K562 (cell line): Measurements from ENCODE around the gene MDC1. TPM values are rescaled to one million over a fixed set of nuclear protein-coding genes. Genes with fewer than 3 reads are reported as not detected.

Experiments
- BCL6 ChIP-seq: fragments of 250-450 bp; sonication (Bioruptor Pico); IDR thresholded peaks from 2 replicates; pipeline ENCODE4 v1.4.0; 2020
- ELF4 ChIP-seq: fragments of 450-650 bp; formaldehyde crosslinking; IDR thresholded peaks from 2 replicates; pipeline ENCODE4 v1.4.0; 2022; ENCODE audit warnings: missing genetic modification characterization
- ETS1 ChIP-seq: conservative IDR thresholded peaks from 2 replicates; pipeline ENCODE4 v1.6.1; 2011; ENCODE audit warnings: low read depth, mild to moderate bottlenecking, low read length; ENCODE audit not compliant: control insufficient read depth
- FOXA1 ChIP-seq: fragments of 450-650 bp; IDR thresholded peaks from 2 replicates; pipeline ENCODE4 v1.6.1; 2016; ENCODE audit warnings: mild to moderate bottlenecking, borderline replicate concordance
- GABPB1 ChIP-seq: sonication (generic); formaldehyde crosslinking; IDR thresholded peaks from 2 replicates; pipeline ENCODE4 v1.8.0; 2022; ENCODE audit warnings: mild to moderate bottlenecking, missing genetic modification reagents
- HCFC1 ChIP-seq: IDR thresholded peaks from 2 replicates; pipeline ENCODE4 v1.6.1; 2012; ENCODE audit warnings: low read depth, low read length, improper control_type of control experiment
- JUNB ChIP-seq: fragments of 450-650 bp; formaldehyde crosslinking; conservative IDR thresholded peaks from 2 replicates; pipeline ENCODE4 v1.4.0; 2020; ENCODE audit warnings: mild to moderate bottlenecking
- LCOR ChIP-seq: sonication (generic); formaldehyde crosslinking; IDR thresholded peaks from 2 replicates; pipeline ENCODE4 v1.8.0; 2022; ENCODE audit warnings: mild to moderate bottlenecking, missing genetic modification reagents
- RBFOX2 ChIP-seq: fragments of 200-400 bp; formaldehyde crosslinking; IDR thresholded peaks from 2 replicates; pipeline ENCODE4 v1.6.1; 2017; ENCODE audit warnings: low read depth, mild to moderate bottlenecking, low read length, moderate library complexity
- SIN3A ChIP-seq, 2 experiments: fragments of 150-350 bp in 1 of 2; IDR thresholded peaks; 2 replicates each; pipeline ENCODE4 v1.6.1; 2011 to 2016; ENCODE audit warnings: borderline replicate concordance in 2 of 2, low read depth in 2 of 2, low read length in 2 of 2, mild to moderate bottlenecking in 2 of 2, moderate library complexity in 2 of 2; ENCODE audit not compliant: control insufficient read depth in 1 of 2
- SMAD2 ChIP-seq: fragments of 150-350 bp; IDR thresholded peaks from 2 replicates; pipeline ENCODE4 v1.6.1; 2014; ENCODE audit warnings: low read depth, mild to moderate bottlenecking, low read length
- SMAD3 ChIP-seq: fragments of 450-650 bp; formaldehyde crosslinking; conservative IDR thresholded peaks from 2 replicates; pipeline ENCODE4 v1.4.0; 2020; ENCODE audit warnings: mild to moderate bottlenecking
- SNRNP70 ChIP-seq: fragments of 200-400 bp; formaldehyde crosslinking; optimal IDR thresholded peaks from 2 replicates; pipeline ENCODE3; 2017; ENCODE audit warnings: low read depth, low read length
- SOX6 ChIP-seq: fragments of 450-650 bp; IDR thresholded peaks from 2 replicates; pipeline ENCODE4 v1.6.1; 2014; ENCODE audit warnings: mild to moderate bottlenecking
- TAF1 ChIP-seq: IDR thresholded peaks from 2 replicates; pipeline ENCODE4 v1.6.1; 2011; ENCODE audit warnings: mild to moderate bottlenecking, low read length, moderate library complexity; ENCODE audit not compliant: insufficient read depth, control insufficient read depth, severe bottlenecking; ENCODE audit errors: extremely low read depth
- TCF7 ChIP-seq: sonication (generic); IDR thresholded peaks from 2 replicates; pipeline ENCODE4 v1.6.1; 2016; ENCODE audit warnings: antibody characterized with exemption, borderline replicate concordance
- ZNF146 ChIP-seq: IDR thresholded peaks from one replicate; pipeline ENCODE4 v1.6.1; 2018; ENCODE audit warnings: missing compliant biosample characterization; ENCODE audit not compliant: unreplicated experiment
- ZNF695 ChIP-seq: fragments of 450-650 bp; formaldehyde crosslinking; IDR thresholded peaks from 2 replicates; pipeline ENCODE4 v1.4.0; 2020; ENCODE audit warnings: mild to moderate bottlenecking, moderate library complexity
- polyA plus RNA-seq, 8 experiments: library from polyadenylated mRNA; depleted of rRNA in 4 of 8; stranded (reverse) in 5 of 8; unstranded in 3 of 8; fragments of >200 nt; fragmentation: Nextera tagmentation in 2 of 8; fragmentation: Illumina TruSeq in 1 of 8; extraction: Ambion mirVana in 2 of 8; extraction: Trizol in 1 of 8; gene quantifications; 2 replicates each; pipeline versions ENCODE4 v1.2.1 to v1.2.3, GENCODE V29; 2011 to 2014; ENCODE audit warnings: inconsistent platforms in 1 of 8, missing spikeins in 1 of 8
- total RNA-seq, 7 experiments: library from RNA; depleted of rRNA in 6 of 7; stranded (reverse); fragments of >200 nt in 6 of 7; fragmentation: Illumina TruSeq in 2 of 7; extraction: Trizol in 2 of 7; gene quantifications; 2 replicates each; pipeline versions ENCODE4 v1.2.1 to v1.2.3, GENCODE V29; 2011 to 2021; ENCODE audit warnings: low replicate concordance in 1 of 7
- TF ChIP-seq, protein P1 (sequence below): sonication (generic); formaldehyde crosslinking; IDR thresholded peaks from 2 replicates; pipeline ENCODE4 v1.8.1; 2022; ENCODE audit warnings: missing genetic modification reagents
- TF ChIP-seq, protein P2 (sequence below): fragments of 250-450 bp; sonication (Bioruptor Pico); IDR thresholded peaks from 2 replicates; pipeline ENCODE4 v1.8.0; 2022; ENCODE audit warnings: inconsistent platforms, mild to moderate bottlenecking, moderate library complexity, borderline replicate concordance
- TF ChIP-seq, protein P3 (sequence below): fragments of 250-450 bp; sonication (Bioruptor Pico); IDR thresholded peaks from 2 replicates; pipeline ENCODE4 v1.5.0; 2021; ENCODE audit warnings: mild to moderate bottlenecking, moderate library complexity

MDC1 gene
- total and polyA plus RNA-seq, 9 of the 15 experiments (the other 6 are each of a cell fraction or from before 2014, with no cell fraction given) = 8.2 to 114 (median 20.0) TPM

DNA sequence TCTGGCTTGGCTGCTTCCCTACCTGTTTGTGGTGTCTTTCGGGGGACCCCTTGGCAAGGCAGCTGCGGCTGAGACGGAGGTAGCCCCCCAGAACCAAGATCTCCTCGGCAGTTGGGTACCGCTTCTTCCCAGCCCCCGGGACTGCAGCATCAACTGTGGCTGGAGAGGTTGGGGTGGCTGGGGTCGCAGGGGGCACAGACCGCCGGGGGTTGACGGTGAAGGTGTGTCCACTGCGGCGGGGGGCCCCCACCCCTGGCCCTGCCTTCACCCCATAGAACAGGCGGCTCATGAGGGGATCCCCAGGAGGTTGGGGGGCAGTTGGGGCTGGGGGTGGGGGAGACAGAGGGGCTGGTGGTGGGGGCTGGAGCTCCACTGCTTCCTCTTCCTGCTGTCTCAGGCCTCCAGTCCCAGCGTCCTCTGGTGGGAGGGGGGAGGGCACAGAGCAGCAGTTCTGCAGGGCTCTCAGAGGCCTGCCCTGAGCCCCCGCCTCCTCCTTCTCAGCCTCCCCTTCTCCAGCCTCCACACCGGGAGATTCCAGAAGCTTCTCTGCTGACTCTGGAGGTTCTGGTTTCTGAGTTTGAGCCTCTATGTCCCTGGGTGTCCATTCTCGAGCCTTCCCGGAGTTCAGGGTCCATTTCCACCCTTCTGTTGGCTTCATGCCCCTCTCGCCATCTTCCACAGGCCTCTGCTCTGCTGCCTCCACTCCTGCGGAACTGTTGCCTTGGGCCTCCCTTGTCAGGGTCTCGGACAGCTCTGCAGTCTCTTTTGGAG is 32.5 kb downstream of the MDC1 start (continued):
- TF ChIP-seq, protein P1, sequence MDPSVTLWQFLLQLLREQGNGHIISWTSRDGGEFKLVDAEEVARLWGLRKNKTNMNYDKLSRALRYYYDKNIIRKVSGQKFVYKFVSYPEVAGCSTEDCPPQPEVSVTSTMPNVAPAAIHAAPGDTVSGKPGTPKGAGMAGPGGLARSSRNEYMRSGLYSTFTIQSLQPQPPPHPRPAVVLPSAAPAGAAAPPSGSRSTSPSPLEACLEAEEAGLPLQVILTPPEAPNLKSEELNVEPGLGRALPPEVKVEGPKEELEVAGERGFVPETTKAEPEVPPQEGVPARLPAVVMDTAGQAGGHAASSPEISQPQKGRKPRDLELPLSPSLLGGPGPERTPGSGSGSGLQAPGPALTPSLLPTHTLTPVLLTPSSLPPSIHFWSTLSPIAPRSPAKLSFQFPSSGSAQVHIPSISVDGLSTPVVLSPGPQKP (CRISPR knock-in tag) = no peak
- TF ChIP-seq TAF1 (no peak), SOX6 (0 out of 2 replicates have a peak, but pooled peaks have one; percentile 18), ZNF146 (CRISPR knock-in tag) (no peak), JUNB (CRISPR knock-in tag) (no peak), FOXA1 (no peak), SIN3A (IDR thresholded peaks at IDR 0.05; ENCODE audit: borderline replicate concordance in 2 of 2, control insufficient read depth in 1 of 2, low read depth in 2 of 2, low read length in 2 of 2) (peak; percentile 16 to 34; a peak in 1 of 4 replicates), ELF4 (no peak), SMAD2 (no peak), RBFOX2 (peak; percentile 67), HCFC1 (0 out of 2 replicates have a peak, but pooled peaks have one; percentile 6), GABPB1 (CRISPR knock-in tag) (no peak), SNRNP70 (no peak), LCOR (CRISPR knock-in tag) (no peak), BCL6 (CRISPR knock-in tag) (no peak), ZNF695 (CRISPR knock-in tag) (no peak), SMAD3 (no peak), ETS1 (0 out of 2 replicates have a peak, but pooled peaks have one; percentile 9), TCF7 (0 out of 2 replicates have a peak, but pooled peaks have one; percentile 45)
- TF ChIP-seq, protein P2, sequence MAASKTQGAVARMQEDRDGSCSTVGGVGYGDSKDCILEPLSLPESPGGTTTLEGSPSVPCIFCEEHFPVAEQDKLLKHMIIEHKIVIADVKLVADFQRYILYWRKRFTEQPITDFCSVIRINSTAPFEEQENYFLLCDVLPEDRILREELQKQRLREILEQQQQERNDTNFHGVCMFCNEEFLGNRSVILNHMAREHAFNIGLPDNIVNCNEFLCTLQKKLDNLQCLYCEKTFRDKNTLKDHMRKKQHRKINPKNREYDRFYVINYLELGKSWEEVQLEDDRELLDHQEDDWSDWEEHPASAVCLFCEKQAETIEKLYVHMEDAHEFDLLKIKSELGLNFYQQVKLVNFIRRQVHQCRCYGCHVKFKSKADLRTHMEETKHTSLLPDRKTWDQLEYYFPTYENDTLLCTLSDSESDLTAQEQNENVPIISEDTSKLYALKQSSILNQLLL = no peak
- TF ChIP-seq, protein P3, sequence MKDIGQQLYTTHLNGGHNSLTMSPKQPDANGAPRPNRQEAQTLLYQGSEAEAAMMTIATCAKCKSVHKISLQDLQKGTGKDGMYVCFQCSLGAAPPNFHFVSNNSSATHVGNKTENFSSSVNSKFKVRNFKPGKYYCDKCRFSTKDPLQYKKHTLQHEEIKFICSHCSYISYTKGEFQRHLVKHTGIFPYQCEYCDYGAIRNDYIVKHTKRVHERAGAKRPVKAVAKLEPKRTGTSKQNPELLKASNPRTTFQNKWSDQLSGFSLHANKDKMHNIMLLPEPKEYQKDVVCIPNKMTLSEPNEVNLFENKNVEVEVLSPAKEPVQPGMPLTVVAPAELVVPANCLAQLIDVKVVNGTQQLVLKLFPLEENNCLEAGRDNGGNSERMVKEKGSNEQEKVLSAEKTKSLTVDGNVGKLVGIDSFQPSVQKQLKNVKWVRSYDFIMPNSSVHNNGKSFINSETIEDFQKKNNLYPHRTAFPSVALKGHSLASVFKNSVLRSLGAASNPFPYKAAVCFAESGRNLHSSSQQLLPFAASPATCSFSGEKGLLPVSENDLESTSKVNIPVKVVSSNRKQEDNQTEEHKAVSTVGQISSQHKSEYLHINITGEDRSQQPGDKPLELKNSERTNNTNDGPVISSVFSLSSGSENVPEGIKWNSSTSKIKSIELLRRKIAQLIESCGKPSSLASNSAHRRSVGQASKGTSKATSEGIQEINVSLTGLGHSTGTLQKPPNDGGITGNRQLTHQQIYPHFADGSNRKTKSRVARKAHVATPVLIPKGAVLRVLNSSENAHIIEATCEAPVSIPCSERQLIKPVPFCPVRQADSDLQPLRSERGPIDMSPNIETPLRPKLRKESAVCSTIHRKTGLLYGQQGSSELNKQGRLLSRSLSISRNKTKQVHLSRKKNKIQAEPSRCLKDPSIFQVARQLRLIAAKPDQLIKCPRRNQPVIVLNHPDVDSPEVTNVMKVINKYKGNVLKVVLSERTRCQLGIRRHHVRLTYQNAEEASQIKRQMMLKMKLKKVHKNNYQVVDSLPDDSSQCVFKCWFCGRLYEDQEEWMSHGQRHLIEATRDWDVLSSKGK (CRISPR knock-in tag) = no peak
